Renal cortical epithelial cell (primary cell): ENCODE results near the gene TCF7L1. TPM values are rescaled to one million over a fixed set of nuclear protein-coding genes. Genes with fewer than 3 reads are reported as not detected.
A peak's percentile ranks its signal among the peaks of the same experiment; 100 is the strongest.

Experiments
- DNase-seq: peaks from one replicate; pipeline ENCODE4 v3.0.0-alpha.2; 2011; ENCODE audit warnings: low read depth
- total RNA-seq: library from RNA; depleted of rRNA; stranded (reverse); fragments of >200 nt; gene quantifications from 2 replicates; pipeline ENCODE4 v1.2.3, GENCODE V29; 2014

The TCF7L1 gene
- total RNA-seq, 1 donor from 2014 or later, result 1.4 TPM

DNA sequence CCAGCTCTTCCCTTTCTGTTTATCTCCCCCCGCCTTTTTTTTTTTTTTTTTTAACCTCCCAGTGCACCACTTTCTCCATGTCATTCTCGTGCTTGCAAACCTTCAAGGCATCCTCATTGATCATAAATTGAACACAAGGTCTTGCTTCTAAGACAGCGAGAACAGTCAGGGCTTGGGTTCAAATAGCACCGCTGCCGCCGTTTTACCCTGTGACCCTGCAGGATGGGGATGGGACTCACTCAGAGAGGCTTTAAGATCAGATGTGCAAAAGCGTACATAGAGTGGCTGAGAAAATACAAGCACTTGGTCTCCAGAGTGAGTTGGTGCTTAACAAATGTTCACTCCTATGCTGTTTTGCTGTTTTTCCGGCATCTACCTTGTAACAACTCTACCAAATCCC lies 93.6 kb downstream of the TCF7L1 start:
- no peak for DNase-seq

GRCh38 chr2:85230679-85231467 lies 97.7 kb downstream of the TCF7L1 start:
- DNase-seq, result no peak

- DNase-seq, result no peak
Measured at GRCh38 chr2:85231468-85231805, 98.2 kb downstream of the TCF7L1 start.

GRCh38 chr2:85231952-85232351 lies 98.8 kb downstream of the TCF7L1 start:
- no peak for DNase-seq

DNA sequence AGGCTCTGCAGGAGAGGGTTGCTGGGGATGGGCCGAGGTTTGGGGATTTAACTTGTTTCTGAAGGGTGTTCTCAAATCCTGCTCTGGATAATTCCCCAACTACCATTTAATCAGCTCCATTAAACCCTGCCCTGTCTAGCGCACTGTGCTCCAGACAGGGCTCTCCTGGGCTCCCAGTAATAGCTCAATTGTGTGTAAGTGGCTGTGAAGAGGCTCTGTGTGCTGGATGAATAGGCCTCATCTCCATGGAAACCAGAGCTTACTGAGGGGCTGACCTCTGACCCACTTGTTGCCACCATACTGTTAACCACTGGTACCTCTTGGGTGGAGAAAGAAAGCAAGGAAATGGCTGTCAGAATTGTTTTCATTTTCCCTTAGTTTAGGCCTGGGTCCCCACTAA lies 101.7 kb downstream of the TCF7L1 start:
- no peak for DNase-seq

DNA sequence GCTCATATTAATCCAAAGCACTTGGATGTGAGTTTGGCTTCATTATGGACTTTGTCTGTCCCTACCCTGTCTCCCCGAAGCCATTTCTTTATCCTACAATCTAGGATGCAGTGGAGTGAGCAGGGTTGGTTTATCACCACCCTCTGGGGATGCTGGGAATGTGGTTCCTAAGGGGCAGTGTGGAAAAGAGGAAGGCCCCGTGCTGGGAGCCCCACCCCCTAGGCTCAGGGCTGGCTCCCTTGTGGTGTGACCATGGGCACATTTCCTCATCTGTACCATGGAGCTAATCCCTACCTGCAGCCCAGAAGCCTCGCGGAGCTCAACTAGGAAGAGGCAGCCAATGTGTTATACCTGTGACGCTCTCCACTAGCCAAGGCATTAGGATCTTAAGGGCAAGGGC lies 102.1 kb downstream of the TCF7L1 start:
- no peak for DNase-seq

GRCh38 chr2:85236084-85236483 lies 102.9 kb downstream of the TCF7L1 start:
- no peak for DNase-seq

DNA sequence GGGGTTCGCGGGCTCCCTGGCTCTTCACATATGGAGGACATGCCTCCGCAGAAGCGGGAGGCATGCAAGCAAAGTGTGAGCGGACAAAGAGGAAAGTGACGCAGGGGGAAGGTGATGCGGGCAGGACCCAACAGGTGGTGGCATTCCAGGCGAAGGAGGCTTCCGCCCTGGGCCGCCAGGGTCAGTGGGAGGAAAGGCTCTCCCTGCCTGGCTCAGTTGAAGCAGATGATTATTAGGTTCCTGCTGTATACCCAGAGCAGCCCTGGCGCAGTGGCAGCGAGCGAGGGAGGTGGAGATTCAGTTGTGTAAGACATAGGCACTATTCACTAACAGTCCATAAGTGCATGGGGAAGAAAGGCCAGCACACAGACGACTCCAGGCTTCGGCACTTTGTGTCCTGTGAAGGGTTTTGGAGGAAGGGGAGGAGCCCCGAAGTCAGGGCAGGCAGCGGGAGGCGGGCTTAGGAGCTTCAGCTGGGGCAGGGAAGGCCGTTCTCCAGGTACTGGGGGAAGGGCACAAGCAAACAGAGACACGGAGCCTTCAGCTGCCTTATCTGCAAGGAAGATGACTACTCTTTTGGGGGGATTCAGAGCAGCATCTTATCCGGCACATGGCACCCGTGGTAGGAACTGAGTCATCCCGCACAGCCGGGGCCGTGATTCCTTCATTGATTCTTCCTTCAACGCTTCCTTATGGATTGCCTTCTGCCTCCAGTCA lies 104.8 kb downstream of the TCF7L1 start:
- no peak for DNase-seq

DNA sequence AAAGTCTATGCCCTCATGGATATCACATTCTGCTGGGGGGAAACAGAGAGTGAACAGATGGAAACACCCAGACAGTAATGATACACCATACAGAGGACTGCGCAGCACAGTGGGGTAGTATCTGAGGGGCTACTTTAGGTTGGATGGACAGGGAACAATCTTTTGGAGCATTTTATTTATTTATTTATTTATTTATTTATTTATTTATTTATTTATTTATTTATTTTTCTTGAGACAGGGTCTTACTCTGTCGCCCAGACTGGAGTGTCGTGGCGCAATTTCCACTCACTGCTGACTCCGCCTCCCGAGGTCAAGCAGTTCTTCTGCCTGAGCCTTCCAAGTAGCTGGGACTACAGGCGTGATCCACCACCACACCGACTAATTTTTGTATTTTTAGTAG lies 105.4 kb downstream of the TCF7L1 start:
- DNase-seq, result no peak

DNA sequence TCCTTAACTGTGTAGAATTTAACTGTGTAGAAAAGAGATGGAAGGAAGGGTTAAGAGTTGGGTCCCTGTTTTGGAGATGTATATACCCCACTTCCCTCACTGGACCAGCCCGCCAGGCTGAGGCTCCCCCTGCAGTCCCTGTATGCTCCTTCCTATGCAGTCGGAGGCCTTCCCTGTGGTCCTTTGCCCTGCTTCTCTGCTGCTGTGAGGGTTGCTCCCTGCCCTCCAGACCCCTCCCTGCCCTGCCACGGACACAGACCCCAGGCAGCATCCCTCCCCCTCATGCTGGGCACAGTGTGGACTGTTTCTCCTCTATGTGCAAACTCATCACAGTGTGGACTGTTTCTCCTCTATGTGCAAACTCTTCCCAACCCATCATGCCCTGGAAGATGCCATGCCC lies 105.9 kb downstream of the TCF7L1 start:
- no peak for DNase-seq

- DNase-seq, result no peak
Measured at GRCh38 chr2:85240055-85240454, 106.9 kb downstream of the TCF7L1 start.

DNA sequence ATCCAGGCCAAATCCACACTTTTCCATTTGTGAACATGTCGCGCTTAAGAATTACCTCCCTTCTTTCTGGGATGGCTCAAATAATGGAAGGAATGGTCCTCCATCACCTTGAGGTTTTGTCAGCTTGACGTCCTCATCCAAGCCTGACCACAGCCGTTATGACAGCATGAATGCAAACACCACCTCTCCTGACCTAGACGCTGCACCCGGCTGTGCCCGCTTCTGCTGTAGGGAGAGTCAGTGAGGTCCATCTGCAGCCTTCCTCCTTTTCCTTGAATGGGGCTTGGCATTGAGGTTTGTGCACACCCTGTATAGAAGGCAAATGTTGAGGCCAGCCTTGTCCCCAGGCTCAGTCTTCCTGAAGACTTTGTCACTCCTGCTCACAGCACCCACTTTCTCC lies 109.1 kb downstream of the TCF7L1 start:
- no peak for DNase-seq

GRCh38 chr2:85243101-85244072 lies 110.2 kb downstream of the TCF7L1 start:
- DNase-seq, result no peak

DNA sequence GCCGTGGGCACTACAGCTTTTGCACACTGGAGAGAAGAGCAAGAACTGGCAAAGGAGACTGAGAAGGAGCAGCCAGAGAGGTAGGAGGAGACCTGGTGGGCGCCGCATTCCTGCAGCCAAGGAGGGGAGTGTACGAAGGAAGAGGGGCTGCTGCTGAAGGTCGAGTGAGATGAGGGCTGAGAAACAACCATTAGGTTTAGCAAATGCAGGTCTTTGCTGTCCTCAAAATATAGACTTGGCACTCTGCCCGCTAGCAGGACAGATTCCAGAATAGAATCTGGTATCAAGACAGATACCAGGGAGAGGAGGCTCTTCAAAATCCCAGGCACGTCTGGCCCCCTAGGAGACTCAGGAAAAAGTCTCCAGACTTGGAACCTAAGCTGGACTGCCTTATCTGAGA lies 111.6 kb downstream of the TCF7L1 start:
- no peak for DNase-seq

DNA sequence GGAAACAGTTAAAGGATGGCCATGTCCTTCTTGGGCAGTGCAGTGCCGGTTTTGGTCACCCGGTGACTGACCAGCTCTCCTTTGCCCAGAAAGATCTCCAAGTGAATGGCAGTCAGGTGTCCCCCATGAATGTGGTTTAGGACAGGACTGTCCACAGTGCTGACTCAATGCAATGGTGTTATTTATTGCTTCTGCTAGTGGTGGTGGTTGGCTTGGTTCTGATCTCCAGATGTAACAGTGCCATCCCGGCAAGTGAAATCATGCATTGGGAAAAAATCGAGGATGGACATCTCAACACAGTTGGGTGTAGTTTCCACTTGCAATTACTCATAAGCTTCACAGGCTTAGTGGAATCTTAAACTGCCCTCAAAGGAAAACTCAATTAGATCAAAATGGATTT lies 112.7 kb downstream of the TCF7L1 start:
- DNase-seq, result no peak

GRCh38 chr2:85246348-85246747 lies 113.2 kb downstream of the TCF7L1 start:
- no peak for DNase-seq

GRCh38 chr2:85247610-85248009 lies 114.4 kb downstream of the TCF7L1 start:
- no peak for DNase-seq

DNA sequence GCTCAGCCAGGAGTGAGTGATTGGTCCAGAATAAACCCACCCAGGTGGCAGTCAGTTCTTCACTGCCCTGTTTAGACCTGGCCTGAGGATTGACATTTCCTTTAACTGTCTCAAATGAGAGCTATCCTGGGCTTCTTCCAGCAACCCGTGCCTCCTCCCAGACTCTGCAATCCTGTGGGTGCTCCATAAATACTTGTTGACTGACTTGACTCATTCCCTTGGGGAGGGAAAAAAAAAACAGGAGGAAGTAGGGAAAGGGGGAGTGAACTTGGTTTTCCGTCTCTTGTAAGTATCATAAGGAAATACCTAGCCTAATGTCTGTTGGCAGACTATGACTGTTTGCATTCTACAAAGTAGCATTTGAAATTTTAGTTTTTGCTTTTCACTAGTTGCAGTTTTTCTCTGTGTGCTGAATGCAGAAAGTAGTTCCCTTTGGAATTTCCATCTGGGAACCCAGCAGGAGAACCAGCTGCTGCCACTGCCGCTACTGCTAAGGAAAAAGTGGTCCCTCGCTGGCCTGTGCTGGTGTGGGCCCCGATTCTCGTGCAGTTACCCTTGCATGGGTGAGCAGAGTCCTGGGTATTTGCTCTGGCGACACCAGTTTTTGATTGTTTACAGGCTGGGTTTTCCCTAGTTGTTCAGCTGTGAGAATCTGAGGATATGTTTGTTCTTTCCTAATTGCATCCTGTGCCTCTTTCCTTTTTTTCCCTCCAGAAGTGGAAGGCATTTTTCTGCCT lies 115.7 kb downstream of the TCF7L1 start:
- peak; percentile 85 for DNase-seq

DNA sequence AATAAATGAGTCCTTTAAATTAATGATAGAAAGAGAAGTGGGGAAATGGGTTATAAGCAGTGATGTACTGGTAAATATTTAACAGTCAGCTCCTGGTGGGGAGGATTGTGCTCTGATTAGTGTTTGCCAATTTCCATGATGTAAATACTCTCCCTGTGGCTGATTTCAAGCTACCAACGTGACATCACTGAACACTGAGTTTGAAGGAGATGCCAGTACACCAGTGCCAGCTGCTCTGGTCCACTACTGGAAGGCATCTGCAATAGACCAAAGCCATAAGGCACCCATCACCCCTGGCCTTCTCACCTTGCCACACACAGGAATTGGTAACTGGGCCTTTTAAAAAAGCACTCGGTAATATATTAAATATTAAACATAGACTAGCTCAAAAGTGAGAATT lies 116.9 kb downstream of the TCF7L1 start:
- peak; percentile 83 for DNase-seq

- DNase-seq, result no peak
Measured at GRCh38 chr2:85251070-85251616, 118.0 kb downstream of the TCF7L1 start.

DNA sequence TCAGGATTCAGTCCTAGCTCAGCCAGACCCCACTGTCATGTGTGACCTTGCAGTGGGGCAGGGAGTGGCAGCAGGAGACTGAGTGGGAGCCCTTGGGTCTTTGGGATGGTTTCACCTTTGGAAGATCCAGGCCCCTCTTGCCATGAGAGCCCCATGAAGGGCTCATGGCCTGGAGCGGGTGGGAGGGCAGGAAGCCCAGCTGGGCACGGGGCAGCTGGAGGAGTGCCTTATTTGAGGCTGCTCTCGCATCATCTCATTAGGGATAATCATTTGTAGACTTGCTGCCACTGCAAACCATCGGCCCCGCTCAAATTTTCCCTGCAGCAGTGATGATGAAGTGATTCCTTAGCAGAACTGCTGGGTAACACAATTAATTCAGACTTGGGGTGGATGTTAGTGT lies 120.7 kb downstream of the TCF7L1 start:
- DNase-seq, result no peak
